ENCODE results near the gene ZCWPW1.

DNA sequence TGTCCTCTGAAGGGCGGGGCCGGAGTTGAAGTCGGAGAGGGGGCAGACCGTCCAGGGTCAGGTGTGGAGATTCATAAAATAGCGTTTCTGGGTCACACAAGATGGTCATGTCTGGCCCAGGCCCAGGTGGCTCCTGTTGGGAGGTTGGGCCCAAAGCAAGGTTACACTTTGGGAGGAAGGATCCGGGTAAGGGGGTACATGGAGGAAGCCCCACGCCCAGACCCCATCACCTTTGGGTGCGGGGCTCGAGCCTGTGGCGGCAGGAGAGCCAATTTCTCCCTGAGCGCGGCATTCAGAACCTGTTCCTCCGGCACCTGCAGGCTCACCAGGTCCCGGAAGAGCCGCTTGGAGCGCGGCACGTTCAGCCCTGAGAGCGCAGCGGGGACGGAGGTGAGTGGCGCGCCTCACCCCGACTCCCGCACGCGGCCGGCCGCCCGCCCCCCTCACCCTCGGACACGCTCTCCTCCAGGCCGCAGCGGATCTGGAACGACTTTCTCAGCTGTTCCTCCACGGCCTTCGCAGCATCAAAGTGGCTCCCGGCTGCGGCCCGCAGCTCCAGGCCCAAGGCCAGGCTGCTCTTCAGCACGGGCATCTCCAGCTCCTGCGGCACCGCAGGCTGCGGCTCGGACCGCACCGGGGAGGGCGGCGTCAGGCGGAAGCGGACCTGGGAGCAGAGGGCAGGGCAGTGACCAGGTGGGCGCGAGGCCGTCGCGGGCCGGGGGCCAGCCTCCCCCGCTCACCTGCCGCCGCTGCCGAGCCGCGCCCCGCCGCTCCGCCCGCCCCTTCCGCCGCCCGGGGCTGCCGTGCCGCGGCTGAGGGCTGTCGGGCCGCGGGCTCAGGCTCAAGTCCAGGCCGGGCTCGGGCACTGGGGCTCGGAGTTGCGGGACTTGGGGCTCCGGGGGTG is 7.2 kb upstream of the ZCWPW1 start:
- no peak for TF ChIP-seq GATA3 (IDR thresholded peaks at IDR 0.05; ENCODE audit: low read depth, low read length)
- TF ChIP-seq GATA2 (IDR thresholded peaks at IDR 0.05; ENCODE audit: low read depth, low read length), result no peak

Data from SH-SY5Y (cell line).